ENCODE data around the gene ANKRD39.

DNA sequence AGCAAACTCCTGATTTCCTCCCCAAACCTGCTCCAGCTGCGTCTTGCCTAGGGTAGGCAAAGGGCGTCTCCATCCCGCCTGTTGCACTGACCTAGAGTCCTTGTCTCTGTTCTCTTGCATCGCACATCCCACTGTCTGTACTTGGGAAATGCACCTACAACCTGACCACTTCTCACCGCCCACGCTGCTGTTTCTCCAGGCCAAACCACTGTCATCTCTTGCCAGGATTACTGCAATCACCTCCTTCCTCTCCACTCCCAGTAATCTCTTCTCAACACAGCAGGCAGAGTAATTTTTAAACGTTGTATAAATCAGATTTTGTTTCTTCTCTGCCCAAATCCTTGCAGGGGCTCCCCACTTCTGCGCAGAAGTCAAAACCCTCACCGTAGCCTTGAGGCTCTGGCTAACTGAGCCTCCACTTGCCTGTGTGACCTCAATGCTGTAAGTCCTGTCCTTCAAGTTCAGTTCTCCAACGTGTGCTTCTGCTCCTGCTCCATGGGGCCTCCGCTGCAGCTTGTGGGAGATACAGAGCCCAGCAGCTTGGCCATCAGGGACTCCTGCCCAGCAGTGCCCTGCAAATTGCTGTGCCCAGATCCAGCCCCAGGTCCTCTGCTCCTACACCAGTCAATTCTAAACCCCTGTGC, 39.8 kb upstream of the ANKRD39 start:
- TF ChIP-seq, protein P1, sequence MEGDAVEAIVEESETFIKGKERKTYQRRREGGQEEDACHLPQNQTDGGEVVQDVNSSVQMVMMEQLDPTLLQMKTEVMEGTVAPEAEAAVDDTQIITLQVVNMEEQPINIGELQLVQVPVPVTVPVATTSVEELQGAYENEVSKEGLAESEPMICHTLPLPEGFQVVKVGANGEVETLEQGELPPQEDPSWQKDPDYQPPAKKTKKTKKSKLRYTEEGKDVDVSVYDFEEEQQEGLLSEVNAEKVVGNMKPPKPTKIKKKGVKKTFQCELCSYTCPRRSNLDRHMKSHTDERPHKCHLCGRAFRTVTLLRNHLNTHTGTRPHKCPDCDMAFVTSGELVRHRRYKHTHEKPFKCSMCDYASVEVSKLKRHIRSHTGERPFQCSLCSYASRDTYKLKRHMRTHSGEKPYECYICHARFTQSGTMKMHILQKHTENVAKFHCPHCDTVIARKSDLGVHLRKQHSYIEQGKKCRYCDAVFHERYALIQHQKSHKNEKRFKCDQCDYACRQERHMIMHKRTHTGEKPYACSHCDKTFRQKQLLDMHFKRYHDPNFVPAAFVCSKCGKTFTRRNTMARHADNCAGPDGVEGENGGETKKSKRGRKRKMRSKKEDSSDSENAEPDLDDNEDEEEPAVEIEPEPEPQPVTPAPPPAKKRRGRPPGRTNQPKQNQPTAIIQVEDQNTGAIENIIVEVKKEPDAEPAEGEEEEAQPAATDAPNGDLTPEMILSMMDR (IDR thresholded peaks at IDR 0.05) = no peak
- TF ChIP-seq POLR2AphosphoS5 (IDR thresholded peaks at IDR 0.05) (no peak), POLR2A (IDR thresholded peaks at IDR 0.05) (no peak)

Measured in transverse colon (tissue), 4 donors.